Measurements from ENCODE around the gene MRPL36. TPM values are rescaled to one million over a fixed set of nuclear protein-coding genes. Genes with fewer than 3 reads are reported as not detected.
"Not testable (repeated sequence)": the region's sequence is repeated elsewhere in the genome, so short reads cannot be mapped to it uniquely, and the experiment has no call there.

Gene MRPL36
- total and polyA plus RNA-seq, 4 donors: 21.4 to 55.6 (median 40.3) TPM

GRCh38 chr5:1798589-1798988 is 1.0 kb downstream of the MRPL36 start:
- not testable (repeated sequence) for H3K9me3 ChIP-seq (ENCODE audit: control insufficient read depth, insufficient read depth, low read length); H3K27me3 ChIP-seq (ENCODE audit: control insufficient read depth, insufficient read depth, low read length); H3K27ac ChIP-seq (ENCODE audit: low read depth, low read length); DNase-seq (ENCODE audit: low read depth in 4 of 6, low spot score in 6 of 6)
- peaks cover 26% of the 10 kb centered on the region for H3K4me1 ChIP-seq (ENCODE audit: control insufficient read depth, insufficient read depth, low read length)
- H3K36me3 ChIP-seq (ENCODE audit: control insufficient read depth, insufficient read depth, low read length): peaks cover 49% of the 10 kb centered on the region
- WGBS (ENCODE audit: insufficient coverage): 94% methylated on average over 12 of the region's 16 CpGs
- H3K4me3 ChIP-seq (ENCODE audit: low read depth, low read length): peak overlapping the region; percentile 80

- Histone ChIP-seq H3K36me3 (ENCODE audit: control insufficient read depth, insufficient read depth, low read length) (peaks cover 45% of the 10 kb centered on the region), H3K4me1 (ENCODE audit: control insufficient read depth, insufficient read depth, low read length) (peaks cover 26% of the 10 kb centered on the region), H3K27me3 (ENCODE audit: control insufficient read depth, insufficient read depth, low read length) (no peaks in the 10 kb centered on the region), H3K4me3 (ENCODE audit: low read depth, low read length) (no peak overlapping the region), H3K27ac (ENCODE audit: low read depth, low read length) (no peak overlapping the region), H3K9me3 (ENCODE audit: control insufficient read depth, insufficient read depth, low read length) (no peaks in the 10 kb centered on the region)
- DNase-seq (ENCODE audit: low read depth in 4 of 6, low spot score in 6 of 6): no peak
- 95% methylated on average over 11 of the region's 11 CpGs for WGBS (ENCODE audit: insufficient coverage)
Measured at GRCh38 chr5:1797855-1798254, 1.8 kb downstream of the MRPL36 start.

DNA sequence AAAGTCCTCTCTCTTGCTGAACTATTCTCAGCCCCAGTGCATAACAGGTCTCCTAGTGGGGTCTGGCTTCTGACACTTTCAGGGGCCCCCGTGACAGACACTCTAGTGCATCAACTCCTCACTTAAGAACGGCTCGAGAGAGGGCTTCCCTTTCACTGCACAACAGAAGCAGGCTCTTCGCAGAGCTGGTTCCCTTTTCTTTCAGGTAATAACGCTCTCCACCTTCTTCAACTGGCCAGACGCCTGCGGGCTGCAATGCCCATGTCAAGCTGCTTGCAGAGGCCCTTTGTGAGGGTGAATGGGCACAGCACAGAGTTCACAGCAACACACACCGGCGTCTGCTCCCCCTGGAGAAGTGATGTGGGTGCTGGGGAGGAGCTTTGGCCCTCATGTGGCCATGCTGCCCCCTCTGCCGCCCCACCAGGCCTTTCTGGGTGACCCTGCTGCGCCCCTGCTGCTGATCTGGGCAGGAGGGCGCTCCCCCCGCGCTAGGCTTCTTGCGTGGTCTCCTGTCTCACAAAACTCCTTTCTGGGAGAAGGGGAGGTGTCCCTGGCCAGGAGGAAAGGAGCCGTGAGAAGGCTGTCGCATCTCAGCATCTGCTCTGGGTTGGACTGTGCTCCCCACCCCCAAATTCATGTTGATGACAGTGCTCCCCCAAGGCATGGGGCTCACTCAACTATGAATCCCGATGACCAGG is 2.4 kb downstream of the MRPL36 start:
- DNase-seq (ENCODE audit: low read depth in 4 of 6, low spot score in 6 of 6): no peak
- Histone ChIP-seq H3K27ac (ENCODE audit: low read depth, low read length) (no peak overlapping the region), H3K9me3 (ENCODE audit: control insufficient read depth, insufficient read depth, low read length) (no peaks in the 10 kb centered on the region), H3K4me1 (ENCODE audit: control insufficient read depth, insufficient read depth, low read length) (peaks cover 26% of the 10 kb centered on the region), H3K4me3 (ENCODE audit: low read depth, low read length) (no peak overlapping the region), H3K36me3 (ENCODE audit: control insufficient read depth, insufficient read depth, low read length) (peaks cover 45% of the 10 kb centered on the region), H3K27me3 (ENCODE audit: control insufficient read depth, insufficient read depth, low read length) (no peaks in the 10 kb centered on the region)
- 94% methylated on average over 10 of the region's 18 CpGs for WGBS (ENCODE audit: insufficient coverage)

DNA sequence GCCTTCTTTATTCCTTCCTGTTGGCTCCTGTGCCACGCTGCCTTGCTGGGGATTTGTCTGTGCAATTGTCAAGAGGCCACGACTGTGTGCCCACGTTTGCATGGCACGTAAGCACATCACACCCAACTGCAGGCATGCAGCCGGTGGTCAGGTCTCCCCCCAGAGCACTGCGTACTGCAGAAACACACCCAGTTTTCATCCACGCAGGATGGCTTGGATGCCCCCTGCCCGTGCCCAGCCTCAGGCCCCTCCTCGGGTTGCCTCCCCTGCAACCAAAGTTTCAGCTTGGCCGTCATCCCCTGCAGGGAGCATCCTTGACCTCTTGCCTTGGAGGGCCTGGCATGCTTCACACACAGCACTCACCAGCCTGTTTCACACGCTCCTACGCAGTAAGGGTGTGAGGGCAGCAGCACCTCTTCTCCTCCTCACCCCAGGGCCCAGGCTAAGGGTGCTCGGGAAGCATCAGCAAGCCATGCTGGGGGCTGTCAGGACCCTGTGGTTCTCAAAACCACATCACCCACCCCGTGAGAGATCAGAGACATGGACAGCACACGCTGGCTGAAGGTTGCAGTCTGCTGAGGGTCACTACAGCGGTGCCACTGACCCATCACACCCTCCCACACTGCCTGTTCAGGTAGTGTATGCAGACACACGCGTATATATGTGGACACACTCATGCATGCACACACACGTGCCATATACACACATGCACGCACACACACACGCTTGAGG is 3.1 kb downstream of the MRPL36 start:
- Histone ChIP-seq H3K27me3 (ENCODE audit: control insufficient read depth, insufficient read depth, low read length) (no peaks in the 10 kb centered on the region), H3K9me3 (ENCODE audit: control insufficient read depth, insufficient read depth, low read length) (no peaks in the 10 kb centered on the region), H3K27ac (ENCODE audit: low read depth, low read length) (no peak overlapping the region), H3K4me3 (ENCODE audit: low read depth, low read length) (no peak overlapping the region), H3K36me3 (ENCODE audit: control insufficient read depth, insufficient read depth, low read length) (peaks cover 45% of the 10 kb centered on the region), H3K4me1 (ENCODE audit: control insufficient read depth, insufficient read depth, low read length) (peaks cover 22% of the 10 kb centered on the region)
- WGBS (ENCODE audit: insufficient coverage): 89% methylated on average over 21 of the region's 21 CpGs
- no peak for DNase-seq (ENCODE audit: low read depth in 4 of 6, low spot score in 6 of 6)

DNA sequence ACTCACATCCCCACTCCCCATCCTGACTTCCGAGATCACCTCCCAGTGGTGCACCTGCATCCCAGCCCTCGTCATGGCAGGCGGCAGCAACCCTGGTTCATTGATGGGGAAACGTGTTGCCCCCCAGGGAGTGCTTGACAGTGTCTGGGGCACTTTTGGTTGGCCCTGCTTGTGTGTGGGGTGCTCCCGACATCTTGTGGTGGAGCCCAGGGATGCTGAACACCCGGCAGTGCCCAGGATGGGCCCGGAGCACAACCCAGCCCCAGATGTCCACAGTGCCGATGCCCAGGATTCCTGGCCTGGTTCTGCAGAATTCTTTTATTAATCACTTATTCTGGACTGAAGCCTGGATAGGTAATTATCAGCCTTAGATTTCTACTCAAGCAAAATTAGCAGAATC is 3.7 kb downstream of the MRPL36 start:
- DNase-seq (ENCODE audit: low read depth in 4 of 6, low spot score in 6 of 6): no peak
- H3K36me3 ChIP-seq (ENCODE audit: control insufficient read depth, insufficient read depth, low read length): peaks cover 45% of the 10 kb centered on the region
- 76% methylated on average over 7 of the region's 8 CpGs for WGBS (ENCODE audit: insufficient coverage)
- no peak overlapping the region for H3K27ac ChIP-seq (ENCODE audit: low read depth, low read length)
- no peaks in the 10 kb centered on the region for H3K9me3 ChIP-seq (ENCODE audit: control insufficient read depth, insufficient read depth, low read length)
- H3K4me3 ChIP-seq (ENCODE audit: low read depth, low read length): no peak overlapping the region
- H3K4me1 ChIP-seq (ENCODE audit: control insufficient read depth, insufficient read depth, low read length): peaks cover 22% of the 10 kb centered on the region
- H3K27me3 ChIP-seq (ENCODE audit: control insufficient read depth, insufficient read depth, low read length): no peaks in the 10 kb centered on the region

- no peaks in the 10 kb centered on the region for H3K9me3 ChIP-seq (ENCODE audit: control insufficient read depth, insufficient read depth, low read length)
- H3K27ac ChIP-seq (ENCODE audit: low read depth, low read length): no peak overlapping the region
- H3K4me3 ChIP-seq (ENCODE audit: low read depth, low read length): no peak overlapping the region
- H3K4me1 ChIP-seq (ENCODE audit: control insufficient read depth, insufficient read depth, low read length): peaks cover 23% of the 10 kb centered on the region
- DNase-seq (ENCODE audit: low read depth in 4 of 6, low spot score in 6 of 6): no peak
- peaks cover 45% of the 10 kb centered on the region for H3K36me3 ChIP-seq (ENCODE audit: control insufficient read depth, insufficient read depth, low read length)
- WGBS (ENCODE audit: insufficient coverage): 78% methylated on average over 13 of the region's 13 CpGs
- H3K27me3 ChIP-seq (ENCODE audit: control insufficient read depth, insufficient read depth, low read length): no peaks in the 10 kb centered on the region
Measured at GRCh38 chr5:1795506-1795905, 4.1 kb downstream of the MRPL36 start.

DNA sequence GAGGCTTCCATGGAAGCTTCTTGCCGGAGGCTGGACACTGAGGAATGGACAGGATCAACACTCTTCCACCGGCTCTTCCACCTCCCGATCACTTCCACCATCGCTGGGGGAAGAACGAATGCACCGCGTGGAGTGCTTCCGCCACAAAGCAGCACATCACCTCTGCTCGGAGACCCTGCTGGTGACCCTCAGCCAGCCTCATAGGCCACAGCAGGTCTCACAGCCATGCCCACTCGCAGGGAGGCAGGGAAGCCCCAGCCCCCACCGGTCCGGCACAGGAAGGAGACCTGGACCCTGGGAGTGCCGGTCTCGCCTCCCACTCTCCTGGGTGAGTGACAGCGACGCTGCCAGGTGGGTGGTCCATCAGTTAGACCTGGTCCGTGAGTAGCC is 4.7 kb downstream of the MRPL36 start:
- H3K27ac ChIP-seq (ENCODE audit: low read depth, low read length): no peak overlapping the region
- H3K36me3 ChIP-seq (ENCODE audit: control insufficient read depth, insufficient read depth, low read length): peaks cover 45% of the 10 kb centered on the region
- WGBS (ENCODE audit: insufficient coverage): 88% methylated on average over 17 of the region's 17 CpGs
- H3K9me3 ChIP-seq (ENCODE audit: control insufficient read depth, insufficient read depth, low read length): no peaks in the 10 kb centered on the region
- H3K4me3 ChIP-seq (ENCODE audit: low read depth, low read length): no peak overlapping the region
- DNase-seq (ENCODE audit: low read depth in 4 of 6, low spot score in 6 of 6): no peak
- H3K27me3 ChIP-seq (ENCODE audit: control insufficient read depth, insufficient read depth, low read length): no peaks in the 10 kb centered on the region
- peaks cover 20% of the 10 kb centered on the region for H3K4me1 ChIP-seq (ENCODE audit: control insufficient read depth, insufficient read depth, low read length)

DNA sequence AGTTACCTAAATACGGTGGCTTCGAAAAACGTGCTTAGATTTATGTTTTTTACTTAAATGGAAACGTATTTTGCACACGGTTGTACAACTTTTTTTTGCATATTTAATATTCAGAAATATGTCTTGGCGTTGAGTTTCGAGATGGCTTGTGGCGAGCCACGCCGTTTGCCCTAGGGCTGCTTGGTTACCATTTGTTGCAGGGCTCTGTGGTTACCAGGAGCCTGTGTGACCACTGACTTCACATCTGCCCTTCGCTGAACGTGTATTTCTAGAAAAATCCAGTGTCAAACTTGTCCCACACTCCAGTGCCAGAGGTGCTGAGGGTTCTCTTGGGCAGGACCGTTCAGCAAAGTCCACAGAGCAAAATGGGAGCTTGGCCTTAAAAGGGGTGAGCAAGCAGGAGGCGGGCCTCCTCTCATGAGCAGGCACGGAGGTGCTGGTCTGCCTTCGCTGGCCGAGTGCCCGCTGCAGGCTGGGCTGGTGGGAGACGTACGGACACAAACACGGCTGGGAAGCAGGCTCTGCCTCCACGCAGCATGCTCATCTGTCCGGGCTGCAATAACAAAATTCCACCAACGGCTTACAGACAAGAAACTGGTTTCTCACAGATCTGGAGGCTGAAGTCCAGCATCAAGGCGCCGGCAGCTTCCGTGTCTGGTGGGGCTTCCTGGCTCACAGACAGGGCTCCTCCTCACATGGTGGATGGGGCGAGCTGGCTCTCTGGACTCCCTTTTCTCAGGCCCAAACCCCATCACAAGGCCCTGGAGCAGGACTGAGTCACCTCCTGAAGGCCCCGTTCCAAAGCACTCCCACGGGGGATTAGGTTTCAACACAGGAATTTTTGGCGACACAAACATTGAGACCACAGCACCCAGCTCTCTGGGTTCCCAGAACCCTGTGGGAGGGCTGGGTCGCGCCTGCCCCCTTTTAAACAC is 5.4 kb downstream of the MRPL36 start:
- Histone ChIP-seq H3K27me3 (ENCODE audit: control insufficient read depth, insufficient read depth, low read length) (no peaks in the 10 kb centered on the region), H3K4me3 (ENCODE audit: low read depth, low read length) (no peak overlapping the region), H3K4me1 (ENCODE audit: control insufficient read depth, insufficient read depth, low read length) (peaks cover 20% of the 10 kb centered on the region), H3K36me3 (ENCODE audit: control insufficient read depth, insufficient read depth, low read length) (peaks cover 45% of the 10 kb centered on the region), H3K27ac (ENCODE audit: low read depth, low read length) (no peak overlapping the region), H3K9me3 (ENCODE audit: control insufficient read depth, insufficient read depth, low read length) (no peaks in the 10 kb centered on the region)
- WGBS (ENCODE audit: insufficient coverage): 84% methylated on average over 27 of the region's 33 CpGs
- no peak for DNase-seq (ENCODE audit: low read depth in 4 of 6, low spot score in 6 of 6)

DNA sequence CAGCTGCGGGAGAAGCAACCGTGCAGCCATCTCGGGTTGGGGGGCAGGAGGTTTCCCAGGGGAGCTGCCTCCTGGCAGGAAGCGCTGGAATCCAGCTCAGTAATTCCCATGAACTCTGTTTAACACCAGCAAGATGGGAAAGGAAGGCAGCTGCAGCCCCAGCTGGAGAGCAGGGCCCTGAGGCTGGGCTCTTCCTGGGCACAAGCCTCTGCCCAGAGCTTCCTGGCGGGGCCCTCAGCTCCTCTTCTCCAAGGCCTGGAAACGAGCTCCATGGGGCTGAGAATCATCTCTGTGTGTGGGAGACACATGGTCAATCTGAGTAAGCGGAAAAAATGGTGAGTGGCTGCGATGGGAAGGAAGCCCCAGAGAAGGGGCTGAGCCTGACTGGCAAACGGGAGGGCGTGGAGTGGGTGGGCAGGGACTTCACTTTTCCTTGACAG is 6.3 kb downstream of the MRPL36 start:
- H3K36me3 ChIP-seq (ENCODE audit: control insufficient read depth, insufficient read depth, low read length): peaks cover 43% of the 10 kb centered on the region
- DNase-seq (ENCODE audit: low read depth in 4 of 6, low spot score in 6 of 6): no peak
- no peak overlapping the region for H3K4me3 ChIP-seq (ENCODE audit: low read depth, low read length)
- peaks cover 12% of the 10 kb centered on the region for H3K4me1 ChIP-seq (ENCODE audit: control insufficient read depth, insufficient read depth, low read length)
- no peaks in the 10 kb centered on the region for H3K9me3 ChIP-seq (ENCODE audit: control insufficient read depth, insufficient read depth, low read length)
- WGBS (ENCODE audit: insufficient coverage): 77% methylated on average over 9 of the region's 10 CpGs
- H3K27ac ChIP-seq (ENCODE audit: low read depth, low read length): no peak overlapping the region
- H3K27me3 ChIP-seq (ENCODE audit: control insufficient read depth, insufficient read depth, low read length): no peaks in the 10 kb centered on the region
